PC-9 (cell line): ENCODE results near the gene LPCAT1.

Experiments used
- EZH2 ChIP-seq: fragments of 200-600 bp; sonication (generic); IDR thresholded peaks from 2 replicates; pipeline ENCODE4 v1.8.0; 2017; ENCODE audit warnings: antibody characterized with exemption, low read depth
- TF ChIP-seq, protein P1 (sequence below): fragments of 200-600 bp; sonication (generic); conservative IDR thresholded peaks from 2 replicates; pipeline ENCODE4 v1.6.1; 2017; ENCODE audit warnings: mixed run types, antibody characterized with exemption, mild to moderate bottlenecking, moderate library complexity

DNA sequence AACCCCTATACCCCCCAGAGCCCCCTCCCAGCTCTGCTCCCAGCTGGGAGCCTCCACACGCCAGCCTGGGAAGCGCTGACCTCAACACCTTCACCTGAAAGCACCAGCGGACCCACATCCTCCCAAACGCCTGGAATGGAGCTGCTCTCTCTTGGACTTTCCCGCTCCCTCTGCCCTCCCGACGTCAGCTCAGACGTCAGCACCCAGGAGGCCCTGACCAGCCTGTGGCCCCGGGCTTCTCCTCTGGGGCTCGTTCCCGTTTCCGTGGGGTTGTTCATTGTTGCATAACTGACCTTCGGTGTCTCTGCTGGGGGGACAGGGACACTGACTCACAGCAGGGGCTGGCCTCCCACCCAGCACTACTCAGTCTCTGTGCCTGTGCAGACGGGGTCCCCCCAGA lies 43.5 kb downstream of the LPCAT1 start:
- TF ChIP-seq, protein P1, sequence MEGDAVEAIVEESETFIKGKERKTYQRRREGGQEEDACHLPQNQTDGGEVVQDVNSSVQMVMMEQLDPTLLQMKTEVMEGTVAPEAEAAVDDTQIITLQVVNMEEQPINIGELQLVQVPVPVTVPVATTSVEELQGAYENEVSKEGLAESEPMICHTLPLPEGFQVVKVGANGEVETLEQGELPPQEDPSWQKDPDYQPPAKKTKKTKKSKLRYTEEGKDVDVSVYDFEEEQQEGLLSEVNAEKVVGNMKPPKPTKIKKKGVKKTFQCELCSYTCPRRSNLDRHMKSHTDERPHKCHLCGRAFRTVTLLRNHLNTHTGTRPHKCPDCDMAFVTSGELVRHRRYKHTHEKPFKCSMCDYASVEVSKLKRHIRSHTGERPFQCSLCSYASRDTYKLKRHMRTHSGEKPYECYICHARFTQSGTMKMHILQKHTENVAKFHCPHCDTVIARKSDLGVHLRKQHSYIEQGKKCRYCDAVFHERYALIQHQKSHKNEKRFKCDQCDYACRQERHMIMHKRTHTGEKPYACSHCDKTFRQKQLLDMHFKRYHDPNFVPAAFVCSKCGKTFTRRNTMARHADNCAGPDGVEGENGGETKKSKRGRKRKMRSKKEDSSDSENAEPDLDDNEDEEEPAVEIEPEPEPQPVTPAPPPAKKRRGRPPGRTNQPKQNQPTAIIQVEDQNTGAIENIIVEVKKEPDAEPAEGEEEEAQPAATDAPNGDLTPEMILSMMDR = no peak
- TF ChIP-seq EZH2 = no peak
